DMS79 treated with DMSO at 0.1 percent for 48 hours (cell line): ENCODE results near the gene TCHP.

Experiments used
- DNase-seq: peaks from one replicate; lab custom pipeline; 2025; lab: John Stamatoyannopoulos, UW

Gene TCHP

DNA sequence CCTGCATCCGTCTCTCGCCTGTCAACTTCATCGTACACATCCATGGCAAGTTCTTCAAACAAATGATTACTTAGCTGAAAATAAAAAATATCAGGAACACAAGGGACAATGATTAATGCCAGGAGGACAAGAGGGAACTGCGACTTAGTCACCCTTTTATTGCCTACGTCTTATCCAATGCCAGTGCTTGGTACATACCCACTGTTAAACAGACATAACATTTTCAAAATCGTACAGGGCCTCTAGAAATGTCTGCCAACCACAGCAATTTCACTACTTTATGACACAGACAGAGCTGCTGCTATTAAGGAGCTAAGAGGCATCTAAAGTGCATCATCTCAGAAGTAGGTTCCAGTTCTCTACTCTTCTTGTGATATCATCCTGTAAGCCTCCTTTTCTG, 61.5 kb downstream of the TCHP start:
- no peak for DNase-seq

DNA sequence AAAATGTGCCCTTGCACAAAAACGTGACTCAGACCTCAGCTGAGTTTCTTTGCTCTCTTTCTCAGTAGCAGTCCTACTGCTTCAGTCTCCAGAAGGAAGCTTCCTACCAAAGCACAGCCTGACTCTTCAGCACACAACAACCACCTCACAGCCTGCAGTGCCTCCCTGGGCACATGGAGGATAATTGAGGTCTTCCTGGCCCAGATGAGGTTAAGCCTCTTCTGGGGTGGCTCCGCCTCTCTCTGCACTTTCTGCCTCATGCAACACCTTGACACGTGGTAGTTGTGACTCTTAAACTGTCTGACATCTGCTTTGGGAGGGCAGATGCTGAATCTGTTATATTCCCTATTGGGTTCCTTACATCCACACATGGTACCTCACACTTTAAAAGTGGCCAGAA, 62.3 kb downstream of the TCHP start:
- no peak for DNase-seq

DNA sequence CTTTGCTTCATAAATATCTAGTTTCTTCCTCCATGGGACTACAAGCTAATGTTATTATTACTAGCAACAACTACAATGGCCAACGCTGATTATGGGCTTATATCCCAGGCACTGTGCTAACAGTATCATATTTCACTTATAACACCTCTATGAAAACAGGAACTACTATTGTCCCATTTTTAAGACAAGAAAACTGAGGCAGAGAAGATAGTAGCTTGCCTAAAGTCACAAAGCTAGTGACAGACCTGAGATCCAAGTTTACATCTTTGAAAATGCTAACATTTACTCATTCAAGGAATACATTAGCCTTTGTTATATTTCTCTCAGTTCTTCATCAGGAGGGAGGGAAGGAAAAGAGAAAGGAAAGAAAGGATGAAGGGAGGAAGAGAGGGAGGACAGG, 63.3 kb downstream of the TCHP start:
- no peak for DNase-seq

DNA sequence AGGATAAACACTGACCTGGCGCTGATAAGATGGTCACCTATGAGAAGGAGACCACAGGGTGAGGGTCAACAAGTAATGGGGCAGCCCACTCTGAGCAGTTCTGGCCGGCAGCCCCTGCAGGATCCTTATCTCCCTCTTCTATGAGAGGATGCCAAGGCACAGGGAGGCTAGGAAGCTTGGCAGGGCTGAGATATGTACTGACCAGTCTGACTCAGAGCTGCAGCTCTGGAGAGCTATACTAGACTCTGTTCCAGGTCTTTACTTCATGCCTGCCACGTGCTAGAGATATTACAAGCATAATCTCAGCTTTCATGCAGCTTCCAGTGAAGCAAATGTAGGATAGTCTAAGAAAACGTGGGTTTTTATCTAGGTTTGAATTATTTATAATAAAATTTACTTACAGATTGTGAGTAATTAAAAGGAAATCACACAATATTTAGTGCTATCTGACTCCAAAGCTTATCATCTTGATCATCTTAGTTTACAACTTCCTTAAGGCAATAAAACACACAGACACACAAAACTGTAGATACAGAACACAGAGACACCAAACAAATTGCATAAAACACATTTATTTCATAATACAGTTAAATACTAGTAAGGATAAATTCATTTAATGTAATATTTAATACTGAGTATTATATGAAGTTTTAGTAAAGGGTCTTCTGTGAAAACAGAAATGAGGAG, 63.8 kb downstream of the TCHP start:
- DNase-seq, result no peak

DNA sequence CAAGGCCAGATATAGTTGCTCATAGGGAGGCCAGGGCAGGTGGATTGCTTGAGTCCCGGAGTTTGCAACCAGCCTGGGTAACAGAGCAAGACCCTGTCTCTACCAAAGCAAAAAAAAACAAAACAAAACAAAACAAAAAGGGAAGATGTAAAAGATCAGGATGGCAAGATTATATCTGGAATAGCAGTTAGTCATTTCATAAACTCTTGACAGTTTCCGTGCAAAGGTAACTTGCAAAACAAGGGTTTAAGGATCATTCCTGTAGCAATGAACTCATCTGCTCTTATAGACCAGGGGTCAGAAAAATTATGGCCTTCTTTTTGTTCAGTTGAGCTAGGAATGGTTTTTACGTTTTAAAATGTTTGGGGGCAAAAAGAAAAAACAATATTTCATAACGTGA, 66.5 kb downstream of the TCHP start:
- no peak for DNase-seq

GRCh38 chr12:109967383-109968031, 67.4 kb downstream of the TCHP start:
- DNase-seq, result no peak
